Right lobe of liver (tissue), 6 donors: ENCODE measurements around the gene QPCT. TPM values are rescaled to one million over a fixed set of nuclear protein-coding genes. Genes with fewer than 3 reads are reported as not detected.

Source experiments
- ATAC-seq, 4 donors: fragments of 200-7000 bp; cut with Tn5 transposase; one replicate each; pipeline ENCODE4 v1.9.1; 2020; ENCODE audit warnings: mild to moderate bottlenecking in 4 of 4, moderate library complexity in 4 of 4
- DNase-seq, 3 donors: peaks; one replicate each; pipeline ENCODE4 v3.0.0-alpha.2; 2020
- H3K27ac ChIP-seq, 3 donors: fragments of 200-600 bp; one replicate each; pipeline ENCODE4 v1.8.0; 2022
- H3K27me3 ChIP-seq, 2 donors: fragments of 200-600 bp; one replicate each; pipeline ENCODE4 v1.8.0; 2022
- H3K36me3 ChIP-seq, 4 donors: fragments of 200-600 bp; sonication (generic) in 1 of 4; one replicate each; pipeline versions ENCODE4 v1.5.1 to v1.8.0; 2017 to 2022; ENCODE audit warnings: control low read depth in 1 of 4
- H3K4me1 ChIP-seq, 4 donors: fragments of 200-600 bp; sonication (generic) in 1 of 4; one replicate each; pipeline versions ENCODE4 v1.5.1 to v1.8.0; 2017 to 2022; ENCODE audit warnings: control low read depth in 1 of 4
- H3K4me3 ChIP-seq, 3 donors: fragments of 200-600 bp; one replicate each; pipeline ENCODE4 v1.8.0; 2022
- H3K9me3 ChIP-seq, 4 donors: fragments of 200-600 bp; sonication (generic) in 1 of 4; one replicate each; pipeline versions ENCODE4 v1.5.1 to v1.8.0; 2017 to 2022; ENCODE audit warnings: control low read depth in 1 of 4
- CTCF ChIP-seq, 4 donors: fragments of 200-600 bp in 3 of 4; fragments of 450-650 bp in 1 of 4; IDR thresholded peaks; one replicate each; pipeline versions ENCODE4 v1.5.1 to v1.8.0; 2016 to 2022; ENCODE audit warnings: antibody characterized with exemption in 4 of 4, mild to moderate bottlenecking in 2 of 4
- POLR2A ChIP-seq: fragments of 450-650 bp; IDR thresholded peaks from one replicate; pipeline ENCODE4 v1.6.1; 2017; ENCODE audit warnings: antibody characterized with exemption, mild to moderate bottlenecking
- WGBS: methylation state at CpG from one replicate; pipeline ENCODE4 v1.1.6; 2018; ENCODE audit warnings: low coverage, low lambda C conversion rate; ENCODE audit not compliant: insufficient coverage; ENCODE audit errors: missing lambda C conversion rate; 5-methylcytosine and 5-hydroxymethylcytosine counted together
- intact Hi-C, 2 donors: fragments of 100-400 bp; cut with DNase I; formaldehyde crosslinking; loops; one replicate each; pipeline versions ENCODE4 v1.11.2 to v1.14.1; 2022
- total RNA-seq, 6 experiments: library from RNA; depleted of rRNA in 2 of 6; stranded (reverse); fragments of >200 nt in 2 of 6; fragmentation: NEBNext Ultra II Directional in 3 of 6; extraction: Animal tissue kit (Norgen Biotek cat#: 25700) in 3 of 6; gene quantifications; one replicate each; pipeline versions ENCODE4 v1.1.0 to v1.2.4, GENCODE V29; 2016 to 2023
- donor health status: DM: no; HTN: yes; CAD: no.
- donor health status: DM: no; HTN: no; CAD: no.
- donor health status: DM: no; HTN: no; CAD: no.
- donor health status: DM: no; HTN: yes; CAD: no.
- donor health status: DM: no; HTN: yes; CAD: no.

Gene QPCT
- total RNA-seq, 6 experiments from 2014 or later, result 0.55 to 1.5 (median 1.1) TPM

- ATAC-seq (peak in 3 of 4 donors; percentile 16 to 49 (median 36)), DNase-seq (no peak)
- Histone ChIP-seq H3K4me3 (no peak overlapping the region), H3K27me3 (no peaks in the 10 kb centered on the region), H3K9me3 (no peaks in the 10 kb centered on the region), H3K4me1 (no peaks in the 10 kb centered on the region), H3K27ac (no peak overlapping the region), H3K36me3 (no peaks in the 10 kb centered on the region)
- intact Hi-C loops, result no loop called here
- 54% methylated on average over 9 of the region's 9 CpGs for WGBS
- TF ChIP-seq POLR2A (no peak), CTCF (IDR thresholded peaks at IDR 0.05) (no peak)
These were observed 50.5 kb downstream of the QPCT start for GRCh38 chr2:37394796-37395555.

GRCh38 chr2:37396890-37397565 lies 52.6 kb downstream of the QPCT start:
- Histone ChIP-seq H3K4me3 (no peak overlapping the region), H3K36me3 (no peaks in the 10 kb centered on the region), H3K27me3 (no peaks in the 10 kb centered on the region), H3K9me3 (no peaks in the 10 kb centered on the region), H3K27ac (no peak overlapping the region), H3K4me1 (no peaks in the 10 kb centered on the region)
- no peak for TF ChIP-seq CTCF (IDR thresholded peaks at IDR 0.05)
- TF ChIP-seq POLR2A, result no peak
- intact Hi-C loops, result no loop called here
- ATAC-seq (no peak), DNase-seq (no peak)
- 89% methylated on average over 1 of the region's 1 CpG for WGBS

- WGBS, result 93% methylated on average over 1 of the region's 1 CpG
- Histone ChIP-seq H3K4me1 (no peaks in the 10 kb centered on the region), H3K9me3 (no peaks in the 10 kb centered on the region), H3K27me3 (no peaks in the 10 kb centered on the region), H3K4me3 (no peak overlapping the region), H3K36me3 (no peaks in the 10 kb centered on the region), H3K27ac (no peak overlapping the region)
- ATAC-seq (no peak), DNase-seq (no peak)
- intact Hi-C loops, result no loop called here
- TF ChIP-seq POLR2A (no peak), CTCF (IDR thresholded peaks at IDR 0.05) (no peak)
These were observed 54.6 kb downstream of the QPCT start for GRCh38 chr2:37398990-37399389.

- H3K9me3 ChIP-seq, result no peaks in the 10 kb centered on the region
- DNase-seq (no peak), ATAC-seq (no peak)
- no peaks in the 10 kb centered on the region for H3K27me3 ChIP-seq
- no peak overlapping the region for H3K27ac ChIP-seq
- no peaks in the 10 kb centered on the region for H3K4me1 ChIP-seq
- no peak for TF ChIP-seq POLR2A
- no peak for TF ChIP-seq CTCF (IDR thresholded peaks at IDR 0.05)
- intact Hi-C loops, result no loop called here
- H3K4me3 ChIP-seq, result no peak overlapping the region
- H3K36me3 ChIP-seq, result no peaks in the 10 kb centered on the region
- 86% methylated on average over 4 of the region's 4 CpGs for WGBS
These were observed 55.6 kb downstream of the QPCT start for GRCh38 chr2:37400041-37400440.
